Activated CD8-positive, alpha-beta T cell treated with anti-CD3 and anti-CD28 coated beads for 36 hours (primary cell): Measurements from ENCODE around the gene EDNRA. TPM values are rescaled to one million over a fixed set of nuclear protein-coding genes. Genes with fewer than 3 reads are reported as not detected.

Source experiments
- ATAC-seq: fragments of 200-7000 bp; cut with Tn5 transposase; one replicate; pipeline ENCODE4 v1.10.0; 2021; ENCODE audit warnings: mild to moderate bottlenecking, moderate library complexity
- CTCF ChIA-PET: fragments of 350-600 bp; sonication (Branson Sonifier 250); formaldehyde crosslinking; loops from one replicate; lab custom pipeline; 2021; ENCODE audit warnings: antibody characterized with exemption; lab: Charles Lee
- POLR2A ChIA-PET: fragments of 350-600 bp; sonication (Branson Sonifier 250); formaldehyde crosslinking; loops from one replicate; lab custom pipeline; 2021; ENCODE audit warnings: antibody characterized with exemption; lab: Charles Lee
- DNase-seq: peaks from one replicate; pipeline ENCODE4 v3.0.0-alpha.2; 2020
- H3K27ac Mint-ChIP-seq: one replicate; pipeline ENCODE4 v1.8.0; 2021; ENCODE audit warnings: mild to moderate bottlenecking, mixed read lengths
- H3K27me3 Mint-ChIP-seq: one replicate; pipeline ENCODE4 v1.8.0; 2021; ENCODE audit warnings: mixed read lengths
- H3K36me3 Mint-ChIP-seq: one replicate; pipeline ENCODE4 v1.8.0; 2021; ENCODE audit warnings: low read depth, mixed read lengths
- H3K4me1 Mint-ChIP-seq: one replicate; pipeline ENCODE4 v1.8.0; 2021; ENCODE audit warnings: low read depth, mixed read lengths
- H3K4me3 Mint-ChIP-seq: one replicate; pipeline ENCODE4 v1.8.0; 2021; ENCODE audit warnings: mild to moderate bottlenecking, moderate library complexity, mixed read lengths
- H3K9me3 Mint-ChIP-seq: one replicate; pipeline ENCODE4 v1.8.0; 2021; ENCODE audit warnings: mixed read lengths
- intact Hi-C: fragments of 100-400 bp; cut with micrococcal nuclease; formaldehyde crosslinking; loops from one replicate; pipeline ENCODE4 v1.10.0; 2022
- total RNA-seq, 2 experiments: library from RNA; stranded (reverse); gene quantifications; one replicate each; pipeline ENCODE4 v1.2.3, GENCODE V29; 2021
- TF ChIP-seq, protein P1 (sequence below): fragments of 200-600 bp; IDR thresholded peaks from one replicate; pipeline ENCODE4 v1.8.0; 2022; ENCODE audit warnings: antibody characterized with exemption, mild to moderate bottlenecking

EDNRA gene
- total RNA-seq, 2 experiments from 2014 or later = not detected

GRCh38 chr4:147515220-147515936 lies 34.5 kb downstream of the EDNRA start:
- CTCF ChIA-PET = interaction anchor here (0.7 to 2.2 kb wide), 4 partner anchors 12 to 352 kb away, joined by 3 to 9 read pairs (median 5); no protein-coding TSS in a partner anchor
- ATAC-seq (no peak), DNase-seq (no peak)
- Mint-ChIP-seq H3K27me3 (peaks cover 10% of the 10 kb centered on the region), H3K36me3 (no peaks in the 10 kb centered on the region), H3K4me1 (no peaks in the 10 kb centered on the region), H3K27ac (no peak overlapping the region), H3K9me3 (no peaks in the 10 kb centered on the region), H3K4me3 (no peak overlapping the region)
- TF ChIP-seq, protein P1, sequence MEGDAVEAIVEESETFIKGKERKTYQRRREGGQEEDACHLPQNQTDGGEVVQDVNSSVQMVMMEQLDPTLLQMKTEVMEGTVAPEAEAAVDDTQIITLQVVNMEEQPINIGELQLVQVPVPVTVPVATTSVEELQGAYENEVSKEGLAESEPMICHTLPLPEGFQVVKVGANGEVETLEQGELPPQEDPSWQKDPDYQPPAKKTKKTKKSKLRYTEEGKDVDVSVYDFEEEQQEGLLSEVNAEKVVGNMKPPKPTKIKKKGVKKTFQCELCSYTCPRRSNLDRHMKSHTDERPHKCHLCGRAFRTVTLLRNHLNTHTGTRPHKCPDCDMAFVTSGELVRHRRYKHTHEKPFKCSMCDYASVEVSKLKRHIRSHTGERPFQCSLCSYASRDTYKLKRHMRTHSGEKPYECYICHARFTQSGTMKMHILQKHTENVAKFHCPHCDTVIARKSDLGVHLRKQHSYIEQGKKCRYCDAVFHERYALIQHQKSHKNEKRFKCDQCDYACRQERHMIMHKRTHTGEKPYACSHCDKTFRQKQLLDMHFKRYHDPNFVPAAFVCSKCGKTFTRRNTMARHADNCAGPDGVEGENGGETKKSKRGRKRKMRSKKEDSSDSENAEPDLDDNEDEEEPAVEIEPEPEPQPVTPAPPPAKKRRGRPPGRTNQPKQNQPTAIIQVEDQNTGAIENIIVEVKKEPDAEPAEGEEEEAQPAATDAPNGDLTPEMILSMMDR = no peak
- intact Hi-C loops = no loop called here
- POLR2A ChIA-PET = no interaction called here

DNA sequence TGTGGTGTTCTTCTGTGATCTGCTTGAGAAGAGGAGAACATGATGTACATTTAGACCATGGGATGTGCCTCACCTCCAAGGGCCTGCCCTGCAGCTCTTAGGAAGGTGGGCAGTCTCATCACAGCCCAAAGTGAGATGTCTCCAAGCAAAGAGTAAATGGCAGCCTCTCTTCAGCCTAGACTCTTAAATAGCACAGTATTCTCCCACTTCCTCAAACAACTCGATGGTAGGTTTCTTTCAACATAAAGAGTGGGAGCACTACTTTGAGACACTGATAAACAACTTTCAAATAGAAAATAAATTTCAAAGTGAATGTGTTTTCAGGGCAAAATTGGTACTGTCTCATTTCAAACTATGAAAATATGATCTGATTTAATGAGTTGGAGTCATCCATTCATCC lies 35.2 kb downstream of the EDNRA start:
- no peaks in the 10 kb centered on the region for H3K36me3 Mint-ChIP-seq
- intact Hi-C loops = no loop called here
- no peaks in the 10 kb centered on the region for H3K9me3 Mint-ChIP-seq
- ChIA-PET POLR2A (no interaction called here), CTCF (interaction anchor here (0.7 to 2.2 kb wide), 4 partner anchors 11 to 351 kb away, joined by 3 to 9 read pairs (median 5); no protein-coding TSS in a partner anchor)
- peaks cover 10% of the 10 kb centered on the region for H3K27me3 Mint-ChIP-seq
- no peak for ATAC-seq
- DNase-seq = no peak
- no peak overlapping the region for H3K4me3 Mint-ChIP-seq
- H3K27ac Mint-ChIP-seq = no peak overlapping the region
- H3K4me1 Mint-ChIP-seq = no peaks in the 10 kb centered on the region
- TF ChIP-seq, protein P1 = no peak

GRCh38 chr4:147518086-147518485 lies 37.2 kb downstream of the EDNRA start:
- H3K9me3 Mint-ChIP-seq = no peaks in the 10 kb centered on the region
- no peak overlapping the region for H3K4me3 Mint-ChIP-seq
- POLR2A ChIA-PET = no interaction called here

DNA sequence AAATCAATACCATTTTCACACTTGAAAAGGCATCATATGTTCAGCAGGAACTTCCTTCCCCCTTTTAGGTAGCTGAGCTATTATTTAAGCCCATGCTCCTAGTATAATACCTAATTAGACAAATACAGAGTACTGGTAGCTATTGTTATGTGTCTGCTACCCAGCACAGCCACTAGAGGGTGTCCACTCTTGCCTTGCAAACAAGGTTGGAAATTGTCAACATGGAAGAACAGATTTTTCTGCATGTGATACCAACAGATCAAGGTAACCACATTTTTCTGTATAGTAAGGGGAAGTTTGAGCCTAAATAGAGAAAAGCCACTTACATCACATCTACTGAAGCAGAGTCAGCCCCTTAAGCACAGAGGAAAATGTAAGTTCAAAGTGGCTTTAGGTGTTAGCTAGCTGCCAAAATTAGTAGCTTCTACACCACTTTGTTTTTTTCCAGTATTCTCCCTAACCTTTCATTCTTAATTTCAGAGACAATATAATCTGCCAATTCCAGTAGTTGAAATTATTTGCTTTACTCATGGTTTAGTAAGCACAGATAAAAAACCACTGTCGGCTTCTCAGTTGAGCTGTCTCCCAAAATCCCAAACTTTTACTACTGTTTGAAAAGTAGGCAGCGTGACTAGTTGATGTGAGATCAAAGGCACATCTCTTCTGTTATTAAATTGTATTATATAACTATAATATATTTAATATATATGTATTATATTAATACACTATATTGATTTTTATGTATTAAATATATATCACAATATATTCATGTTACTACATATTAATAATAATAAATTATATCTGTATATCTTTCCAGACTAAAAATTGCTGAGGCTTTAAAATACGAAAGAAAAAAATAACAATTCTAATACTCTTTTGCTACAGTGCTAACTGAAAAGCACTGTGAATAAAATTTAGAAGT lies 38.2 kb downstream of the EDNRA start:
- H3K4me1 Mint-ChIP-seq = no peaks in the 10 kb centered on the region
- DNase-seq (peak; percentile 74), ATAC-seq (peak; percentile 71)
- ChIA-PET CTCF (interaction anchor here (0.6 to 2.3 kb wide), 26 partner anchors 9 to 347 kb away, joined by 3 to 34 read pairs (median 4); partner anchors contain the start of genes ARHGAP10 and TMEM184C), POLR2A (no interaction called here)
- intact Hi-C loops = loop anchor here (2.0 kb wide), 2 partner anchors 72 to 348 kb away; no protein-coding TSS in a partner anchor
- TF ChIP-seq, protein P1 = peak; percentile 87
- peaks cover 7% of the 10 kb centered on the region for H3K27me3 Mint-ChIP-seq
- no peaks in the 10 kb centered on the region for H3K36me3 Mint-ChIP-seq
- no peak overlapping the region for H3K27ac Mint-ChIP-seq
- no peak overlapping the region for H3K4me3 Mint-ChIP-seq
- no peaks in the 10 kb centered on the region for H3K9me3 Mint-ChIP-seq

More at GRCh38 chr4:147518086-147518485, 37.2 kb downstream of the EDNRA start:
- CTCF ChIA-PET = interaction anchor here (0.6 to 2.3 kb wide), 23 partner anchors 8 to 348 kb away, joined by 3 to 34 read pairs (median 5); partner anchors contain the start of genes ARHGAP10 and TMEM184C
- Mint-ChIP-seq H3K27me3 (peaks cover 7% of the 10 kb centered on the region), H3K4me1 (no peaks in the 10 kb centered on the region), H3K36me3 (no peaks in the 10 kb centered on the region), H3K27ac (no peak overlapping the region)
- TF ChIP-seq, protein P1 = no peak
- ATAC-seq = no peak
- intact Hi-C loops = loop anchor here (2.0 kb wide), 2 partner anchors 73 to 349 kb away; no protein-coding TSS in a partner anchor
- DNase-seq = no peak
